NCI-H1694 treated with DMSO at 0.1 percent for 48 hours (cell line): ENCODE data around the gene PHGDH.

ENCODE experiments used
- DNase-seq: peaks from one replicate; lab custom pipeline; 2025; lab: John Stamatoyannopoulos, UW

Gene PHGDH

GRCh38 chr1:119731741-119732430, 20.2 kb downstream of the PHGDH start:
- DNase-seq: no peak

GRCh38 chr1:119732465-119733168, 20.9 kb downstream of the PHGDH start:
- DNase-seq: no peak

DNA sequence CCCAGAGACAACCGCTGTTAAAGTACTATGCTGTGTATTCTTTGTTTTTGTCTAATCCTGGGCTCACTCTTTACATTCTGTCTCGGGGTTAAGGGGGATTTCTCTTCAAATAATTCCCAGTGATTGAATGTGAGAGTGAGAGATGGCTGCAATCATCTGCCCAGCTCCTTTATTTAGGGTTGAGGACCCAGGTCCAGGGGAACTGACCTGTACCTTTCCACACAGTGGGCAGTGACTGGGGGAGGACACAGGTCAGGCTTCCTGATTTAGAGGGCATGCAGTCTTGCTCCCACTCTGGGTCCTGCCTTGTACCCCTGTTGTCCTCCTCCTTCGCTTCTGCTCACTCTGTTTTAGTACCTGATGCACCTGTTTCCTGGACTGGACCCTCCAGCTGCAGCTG, 22.0 kb downstream of the PHGDH start:
- no peak for DNase-seq

- no peak for DNase-seq
Observed at GRCh38 chr1:119735217-119735616, 23.5 kb downstream of the PHGDH start.

GRCh38 chr1:119736649-119737039, 24.9 kb downstream of the PHGDH start:
- no peak for DNase-seq

DNA sequence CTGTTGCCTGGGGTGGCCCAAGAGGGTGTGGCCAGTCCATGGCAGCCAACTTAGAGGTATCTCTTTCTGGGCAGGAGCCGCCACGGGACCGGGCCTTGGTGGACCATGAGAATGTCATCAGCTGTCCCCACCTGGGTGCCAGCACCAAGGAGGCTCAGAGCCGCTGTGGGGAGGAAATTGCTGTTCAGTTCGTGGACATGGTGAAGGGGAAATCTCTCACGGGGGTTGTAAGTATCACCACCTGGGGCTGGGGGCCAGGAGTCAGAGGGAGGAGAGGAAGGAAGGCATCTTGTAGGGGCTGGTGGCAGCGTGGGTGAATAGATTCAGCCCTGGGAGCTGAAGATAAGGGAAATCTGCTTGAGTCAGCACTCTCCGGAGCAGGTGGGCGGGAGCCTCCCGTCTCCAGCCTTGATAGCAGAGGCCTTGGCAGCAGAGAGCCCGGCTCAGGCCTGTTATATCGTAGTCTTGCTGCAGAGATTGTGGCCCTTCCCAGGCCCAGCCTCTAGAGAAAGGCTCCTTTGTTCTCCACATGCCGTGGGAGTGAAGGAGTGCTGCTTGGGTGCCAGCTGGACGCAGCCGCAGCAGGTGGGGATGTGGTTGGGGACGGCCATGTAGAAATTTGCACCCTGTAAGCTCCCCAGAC, 25.4 kb downstream of the PHGDH start:
- DNase-seq: no peak

- no peak for DNase-seq
Observed at GRCh38 chr1:119738100-119738720, 26.5 kb downstream of the PHGDH start.

GRCh38 chr1:119739150-119739549, 27.4 kb downstream of the PHGDH start:
- DNase-seq: no peak

DNA sequence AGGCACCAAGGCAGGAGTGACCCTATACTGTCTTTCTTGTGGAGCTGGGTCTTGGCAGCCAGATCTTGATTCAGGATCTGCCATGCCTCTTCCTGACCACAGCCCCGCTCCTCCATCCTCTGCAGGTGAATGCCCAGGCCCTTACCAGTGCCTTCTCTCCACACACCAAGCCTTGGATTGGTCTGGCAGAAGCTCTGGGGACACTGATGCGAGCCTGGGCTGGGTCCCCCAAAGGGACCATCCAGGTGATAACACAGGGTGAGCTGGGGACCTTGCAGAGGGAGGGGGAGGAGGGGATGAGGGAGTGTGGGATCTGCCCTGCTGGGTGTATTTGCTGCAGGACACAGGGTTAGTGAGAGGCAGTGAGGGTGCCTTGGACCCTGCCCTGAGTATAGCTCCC, 28.5 kb downstream of the PHGDH start:
- DNase-seq: no peak

DNA sequence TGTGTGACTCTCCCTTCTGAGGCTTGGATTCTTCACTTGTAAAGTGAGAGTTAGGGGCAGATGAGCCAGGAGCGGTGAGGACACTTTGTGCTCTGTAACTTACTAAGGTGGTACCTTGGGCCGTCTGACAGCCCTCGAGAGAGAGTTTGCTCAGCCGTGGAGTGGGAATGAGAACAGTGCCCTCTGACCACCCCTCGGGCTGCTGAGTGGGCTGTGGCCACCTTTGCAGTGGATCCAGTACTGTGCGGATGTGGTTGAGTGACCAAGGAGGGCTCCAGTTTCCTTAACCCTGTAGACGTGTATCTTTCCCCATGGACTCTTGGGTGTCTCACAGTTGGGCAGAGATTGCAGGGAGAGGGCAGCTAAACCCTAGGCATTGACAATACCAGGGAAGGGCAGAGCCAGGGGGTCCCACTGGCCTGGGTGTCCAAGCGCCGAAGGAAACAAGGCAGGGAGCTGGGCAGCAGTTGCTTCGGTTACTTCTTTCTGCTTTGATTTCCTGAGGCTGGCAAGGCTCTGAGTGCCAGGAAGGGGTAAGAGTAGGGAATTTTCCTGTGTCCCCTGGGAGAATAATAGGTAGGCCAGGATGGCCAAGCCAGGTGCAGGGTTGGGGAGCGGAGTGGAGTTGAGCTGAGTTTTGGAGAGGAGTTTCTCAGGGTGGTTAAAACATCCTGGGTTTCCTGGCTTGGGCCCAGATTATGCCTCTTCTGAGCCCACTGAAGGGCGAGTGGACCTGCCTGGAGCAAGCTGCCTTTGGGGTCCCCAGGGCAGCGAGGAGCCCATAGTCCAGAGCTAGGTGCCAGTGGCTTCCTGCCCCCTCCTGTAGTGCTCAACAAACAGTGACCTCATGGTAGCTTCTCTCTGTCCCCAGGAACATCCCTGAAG, 29.4 kb downstream of the PHGDH start:
- no peak for DNase-seq

DNA sequence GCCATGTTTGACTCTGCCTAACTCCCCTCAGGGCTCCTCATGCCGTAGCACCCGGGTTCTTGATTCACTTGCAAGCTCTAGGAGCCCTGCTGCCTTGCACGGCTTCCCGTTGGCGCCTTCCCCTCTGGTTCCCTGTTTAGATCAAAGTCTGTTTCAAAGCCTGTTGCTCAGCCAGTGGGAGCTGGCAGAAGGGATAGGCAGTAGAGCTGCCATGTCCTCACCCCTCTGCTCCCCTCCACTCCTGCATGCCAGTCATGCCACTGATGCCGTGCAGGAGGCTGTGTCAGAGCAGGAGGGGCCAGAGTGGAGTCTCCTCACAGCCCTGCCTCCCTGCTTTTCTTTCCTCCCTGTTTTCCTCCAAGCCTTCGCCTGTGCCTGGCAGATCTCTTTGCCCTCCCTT, 30.5 kb downstream of the PHGDH start:
- DNase-seq: no peak

GRCh38 chr1:119742677-119743076, 30.9 kb downstream of the PHGDH start:
- no peak for DNase-seq

DNA sequence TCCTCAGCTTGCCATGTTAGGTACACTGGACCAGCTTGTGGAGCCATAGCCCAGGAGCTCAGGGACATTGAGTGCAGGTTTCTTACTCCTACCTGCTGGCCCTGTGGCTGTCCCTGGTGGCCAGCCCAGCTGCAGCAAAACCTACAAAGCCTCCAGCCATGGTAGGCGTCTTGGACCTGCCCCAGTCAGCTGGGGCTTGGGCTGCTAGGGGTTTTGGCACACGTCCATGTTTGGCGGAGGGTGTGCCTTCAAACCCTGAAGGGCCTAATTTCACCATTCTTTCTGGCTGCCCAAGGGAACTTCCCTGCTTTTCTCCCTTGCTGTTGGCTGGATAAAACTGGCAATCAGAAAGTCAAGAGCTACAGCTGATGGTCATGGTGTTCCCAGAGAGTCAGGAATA, 31.6 kb downstream of the PHGDH start:
- DNase-seq: no peak

GRCh38 chr1:119743776-119744597, 32.3 kb downstream of the PHGDH start:
- peak; percentile 65 for DNase-seq

DNA sequence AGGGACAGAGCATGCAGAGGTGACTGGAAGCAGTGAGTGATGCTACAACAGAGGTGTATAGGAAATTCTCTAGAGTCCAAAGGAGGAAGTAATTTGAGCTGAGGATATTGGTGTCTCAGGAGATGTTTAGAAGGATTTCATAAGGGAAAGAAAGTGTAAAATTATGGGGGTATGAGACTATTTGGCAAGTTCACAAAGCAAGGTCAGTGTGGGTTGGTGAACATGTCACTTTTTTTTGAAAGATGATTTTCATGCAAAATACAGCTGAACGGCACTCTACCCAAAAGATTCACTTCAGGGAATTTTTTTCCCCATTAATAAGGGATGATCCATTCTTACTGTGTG, 32.8 kb downstream of the PHGDH start:
- no peak for DNase-seq

DNA sequence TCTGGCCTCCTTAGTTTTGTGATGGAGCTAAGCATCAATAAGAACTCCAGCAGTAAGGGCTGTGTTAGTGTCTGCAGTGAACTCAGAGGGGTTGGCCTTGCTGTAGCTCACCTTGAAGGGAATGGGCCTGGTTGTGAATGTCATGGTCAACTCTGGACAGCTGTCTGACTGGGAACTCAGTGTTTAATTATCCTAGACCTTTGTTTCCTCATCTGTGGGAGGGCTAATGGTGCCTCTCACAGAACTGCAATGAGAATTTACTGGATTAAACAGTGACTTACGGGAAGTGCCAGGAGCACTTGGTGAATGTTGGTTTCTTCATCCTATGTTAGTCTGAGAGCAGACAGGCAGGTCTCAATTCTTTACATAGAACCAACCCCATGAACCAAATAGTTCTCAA, 33.3 kb downstream of the PHGDH start:
- DNase-seq: no peak

DNA sequence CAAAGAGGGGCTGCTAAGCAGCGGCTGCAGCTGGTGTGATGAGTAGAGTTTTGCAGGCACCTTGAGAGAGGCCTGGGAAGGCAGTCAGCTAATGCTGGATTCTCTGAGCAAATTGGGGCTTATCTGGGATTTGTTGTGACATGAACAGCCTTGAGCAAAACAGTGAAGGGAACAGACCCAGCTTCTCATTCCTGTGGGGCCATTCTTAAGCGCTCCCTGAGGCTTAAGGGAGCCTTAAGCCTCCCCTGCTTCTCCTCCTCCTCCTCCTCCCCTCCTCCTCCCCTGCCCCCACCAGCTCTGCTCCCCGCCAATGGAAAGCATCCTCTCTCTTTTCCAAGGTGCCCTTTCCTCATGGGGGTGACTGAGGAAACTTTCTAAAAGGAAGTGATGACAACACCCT, 35.7 kb downstream of the PHGDH start:
- DNase-seq: no peak

DNA sequence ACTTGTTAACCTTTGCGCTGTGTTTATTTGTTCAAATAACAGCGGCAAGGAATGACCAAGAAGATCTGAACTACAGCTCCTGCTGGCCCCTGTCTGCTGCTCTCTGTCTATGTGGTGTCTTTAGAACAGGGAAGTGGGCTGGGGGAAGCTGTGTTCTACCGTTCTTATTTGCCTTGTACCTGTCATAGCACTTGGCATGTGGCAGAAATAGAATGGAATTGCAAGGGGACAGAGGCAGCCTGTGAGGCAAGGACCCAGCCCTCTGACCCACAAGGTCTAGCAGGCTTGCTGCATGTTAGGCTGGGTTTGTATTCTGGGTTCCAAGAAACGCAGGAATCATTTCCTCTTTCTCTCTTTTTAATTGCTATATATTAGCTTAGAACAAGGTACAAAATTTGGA, 36.3 kb downstream of the PHGDH start:
- DNase-seq: no peak

DNA sequence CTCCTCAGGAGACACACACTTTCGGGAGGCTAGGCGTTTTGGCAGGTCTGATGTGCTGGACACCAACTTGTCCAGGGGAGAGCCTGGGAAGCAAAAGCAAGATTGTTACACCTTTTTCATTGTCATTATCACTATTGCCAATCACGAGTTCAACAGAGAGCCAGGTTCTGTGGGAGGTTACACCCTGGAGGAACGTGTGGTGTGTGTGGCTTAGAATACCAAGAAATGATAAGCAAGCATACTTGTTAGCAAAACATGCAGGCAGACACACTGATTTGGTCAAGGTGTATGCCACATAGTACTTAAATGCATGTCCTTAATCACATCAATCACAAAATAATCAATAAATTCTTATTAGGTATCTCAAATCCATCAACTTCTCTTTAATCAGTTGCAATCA, 40.9 kb downstream of the PHGDH start:
- DNase-seq: no peak

- no peak for DNase-seq
Observed at GRCh38 chr1:119758584-119758983, 46.9 kb downstream of the PHGDH start.

GRCh38 chr1:119762409-119762808, 50.7 kb downstream of the PHGDH start:
- DNase-seq: no peak
